HCT116 (cell line): ENCODE measurements around the gene SPEM3.

ENCODE experiments used
- EZH2 ChIP-seq: fragments of 200-600 bp; sonication (generic); IDR thresholded peaks from 2 replicates; pipeline ENCODE4 v1.6.1; 2017; ENCODE audit warnings: antibody characterized with exemption, mixed run types
- JUND ChIP-seq: IDR thresholded peaks from 2 replicates; pipeline ENCODE4 v1.6.1; 2012
- POLR2A ChIP-seq: IDR thresholded peaks from 2 replicates; pipeline ENCODE4 v1.7.0; 2011; ENCODE audit warnings: borderline replicate concordance; ENCODE audit not compliant: insufficient read depth, insufficient read length; ENCODE audit errors: extremely low read depth
- POLR2AphosphoS5 ChIP-seq: IDR thresholded peaks from 2 replicates; pipeline ENCODE4 v1.6.1; 2011; ENCODE audit warnings: mild to moderate bottlenecking, low read depth, low read length, moderate library complexity
- TF ChIP-seq, protein P1 (sequence below), 3 experiments: fragments of 200-600 bp in 1 of 3; sonication (generic) in 1 of 3; IDR thresholded peaks in 2 of 3; conservative IDR thresholded peaks in 1 of 3; 2 replicates each; pipeline ENCODE4 v1.5.1; 2012 to 2017; ENCODE audit warnings: low read depth in 2 of 3, low read length in 2 of 3, antibody characterized with exemption in 1 of 3, borderline replicate concordance in 1 of 3, control low read depth in 1 of 3, mild to moderate bottlenecking in 1 of 3, mixed read lengths in 1 of 3, mixed run types in 1 of 3, moderate library complexity in 1 of 3; ENCODE audit not compliant: insufficient read depth in 1 of 3
- TF ChIP-seq, protein P2 (sequence below): IDR thresholded peaks from 2 replicates; pipeline ENCODE4 v1.6.1; 2012; ENCODE audit warnings: low read depth

DNA sequence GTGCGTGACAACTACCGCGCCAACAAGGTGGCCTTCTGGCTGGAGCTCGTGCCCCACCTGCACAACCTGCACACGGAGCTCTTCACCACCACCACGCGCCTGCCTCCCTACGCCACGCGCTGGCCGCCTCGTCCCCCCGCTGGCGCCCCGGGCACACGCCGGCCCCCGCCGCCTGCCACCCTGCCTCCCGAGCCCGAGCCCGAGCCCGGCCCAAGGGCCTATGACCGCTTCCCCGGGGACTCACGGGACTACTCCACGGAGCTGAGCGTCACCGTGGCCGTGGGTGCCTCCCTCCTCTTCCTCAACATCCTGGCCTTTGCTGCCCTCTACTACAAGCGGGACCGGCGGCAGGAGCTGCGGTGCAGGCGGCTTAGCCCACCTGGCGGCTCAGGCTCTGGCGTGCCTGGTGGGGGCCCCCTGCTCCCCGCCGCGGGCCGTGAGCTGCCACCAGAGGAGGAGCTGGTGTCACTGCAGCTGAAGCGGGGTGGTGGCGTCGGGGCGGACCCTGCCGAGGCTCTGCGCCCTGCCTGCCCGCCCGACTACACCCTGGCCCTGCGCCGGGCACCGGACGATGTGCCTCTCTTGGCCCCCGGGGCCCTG lies 11.5 kb upstream of the SPEM3 start:
- TF ChIP-seq POLR2A (no peak), EZH2 (no peak), POLR2AphosphoS5 (no peak), JUND (no peak)
- TF ChIP-seq, protein P1, sequence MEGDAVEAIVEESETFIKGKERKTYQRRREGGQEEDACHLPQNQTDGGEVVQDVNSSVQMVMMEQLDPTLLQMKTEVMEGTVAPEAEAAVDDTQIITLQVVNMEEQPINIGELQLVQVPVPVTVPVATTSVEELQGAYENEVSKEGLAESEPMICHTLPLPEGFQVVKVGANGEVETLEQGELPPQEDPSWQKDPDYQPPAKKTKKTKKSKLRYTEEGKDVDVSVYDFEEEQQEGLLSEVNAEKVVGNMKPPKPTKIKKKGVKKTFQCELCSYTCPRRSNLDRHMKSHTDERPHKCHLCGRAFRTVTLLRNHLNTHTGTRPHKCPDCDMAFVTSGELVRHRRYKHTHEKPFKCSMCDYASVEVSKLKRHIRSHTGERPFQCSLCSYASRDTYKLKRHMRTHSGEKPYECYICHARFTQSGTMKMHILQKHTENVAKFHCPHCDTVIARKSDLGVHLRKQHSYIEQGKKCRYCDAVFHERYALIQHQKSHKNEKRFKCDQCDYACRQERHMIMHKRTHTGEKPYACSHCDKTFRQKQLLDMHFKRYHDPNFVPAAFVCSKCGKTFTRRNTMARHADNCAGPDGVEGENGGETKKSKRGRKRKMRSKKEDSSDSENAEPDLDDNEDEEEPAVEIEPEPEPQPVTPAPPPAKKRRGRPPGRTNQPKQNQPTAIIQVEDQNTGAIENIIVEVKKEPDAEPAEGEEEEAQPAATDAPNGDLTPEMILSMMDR (IDR thresholded peaks at IDR 0.05 in 2 of 3, conservative IDR thresholded peaks at IDR 0.05 in 1 of 3; ENCODE audit: borderline replicate concordance in 1 of 3, insufficient read depth in 1 of 3, low read depth in 2 of 3, low read length in 2 of 3): no peak
- TF ChIP-seq, protein P2, sequence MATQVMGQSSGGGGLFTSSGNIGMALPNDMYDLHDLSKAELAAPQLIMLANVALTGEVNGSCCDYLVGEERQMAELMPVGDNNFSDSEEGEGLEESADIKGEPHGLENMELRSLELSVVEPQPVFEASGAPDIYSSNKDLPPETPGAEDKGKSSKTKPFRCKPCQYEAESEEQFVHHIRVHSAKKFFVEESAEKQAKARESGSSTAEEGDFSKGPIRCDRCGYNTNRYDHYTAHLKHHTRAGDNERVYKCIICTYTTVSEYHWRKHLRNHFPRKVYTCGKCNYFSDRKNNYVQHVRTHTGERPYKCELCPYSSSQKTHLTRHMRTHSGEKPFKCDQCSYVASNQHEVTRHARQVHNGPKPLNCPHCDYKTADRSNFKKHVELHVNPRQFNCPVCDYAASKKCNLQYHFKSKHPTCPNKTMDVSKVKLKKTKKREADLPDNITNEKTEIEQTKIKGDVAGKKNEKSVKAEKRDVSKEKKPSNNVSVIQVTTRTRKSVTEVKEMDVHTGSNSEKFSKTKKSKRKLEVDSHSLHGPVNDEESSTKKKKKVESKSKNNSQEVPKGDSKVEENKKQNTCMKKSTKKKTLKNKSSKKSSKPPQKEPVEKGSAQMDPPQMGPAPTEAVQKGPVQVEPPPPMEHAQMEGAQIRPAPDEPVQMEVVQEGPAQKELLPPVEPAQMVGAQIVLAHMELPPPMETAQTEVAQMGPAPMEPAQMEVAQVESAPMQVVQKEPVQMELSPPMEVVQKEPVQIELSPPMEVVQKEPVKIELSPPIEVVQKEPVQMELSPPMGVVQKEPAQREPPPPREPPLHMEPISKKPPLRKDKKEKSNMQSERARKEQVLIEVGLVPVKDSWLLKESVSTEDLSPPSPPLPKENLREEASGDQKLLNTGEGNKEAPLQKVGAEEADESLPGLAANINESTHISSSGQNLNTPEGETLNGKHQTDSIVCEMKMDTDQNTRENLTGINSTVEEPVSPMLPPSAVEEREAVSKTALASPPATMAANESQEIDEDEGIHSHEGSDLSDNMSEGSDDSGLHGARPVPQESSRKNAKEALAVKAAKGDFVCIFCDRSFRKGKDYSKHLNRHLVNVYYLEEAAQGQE: no peak
